ENCODE results near the gene SSU72.

The SSU72 gene

GRCh38 chr1:1610796-1611195 lies 36.1 kb upstream of the SSU72 start:
- DNase-seq (ENCODE audit: low spot score), result no peak

- DNase-seq (ENCODE audit: low spot score), result no peak
Observed at GRCh38 chr1:1609822-1610485, 35.3 kb upstream of the SSU72 start.

- no peak for DNase-seq (ENCODE audit: low spot score)
Observed at GRCh38 chr1:1606232-1606631, 31.6 kb upstream of the SSU72 start.

- no peak for DNase-seq (ENCODE audit: low spot score)
Observed at GRCh38 chr1:1605724-1606123, 31.1 kb upstream of the SSU72 start.

- no peak for DNase-seq (ENCODE audit: low spot score)
Observed at GRCh38 chr1:1605034-1605591, 30.4 kb upstream of the SSU72 start.

- no peak for DNase-seq (ENCODE audit: low spot score)
Observed at GRCh38 chr1:1604374-1605033, 29.8 kb upstream of the SSU72 start.

- DNase-seq (ENCODE audit: low spot score), result no peak
Observed at GRCh38 chr1:1603671-1604373, 29.2 kb upstream of the SSU72 start.

- no peak for DNase-seq (ENCODE audit: low spot score)
Observed at GRCh38 chr1:1602968-1603506, 28.4 kb upstream of the SSU72 start.

GRCh38 chr1:1602304-1602967 lies 27.8 kb upstream of the SSU72 start:
- no peak for DNase-seq (ENCODE audit: low spot score)

- DNase-seq (ENCODE audit: low spot score), result no peak
Observed at GRCh38 chr1:1601564-1602303, 27.1 kb upstream of the SSU72 start.

GRCh38 chr1:1600861-1601563 lies 26.3 kb upstream of the SSU72 start:
- no peak for DNase-seq (ENCODE audit: low spot score)

GRCh38 chr1:1599935-1600860 lies 25.5 kb upstream of the SSU72 start, which contains the start of gene FNDC10:
Gene FNDC10, minus strand, starts transcription at chr1:1600135. Its CDS starts 120 bp downstream, at chr1:1600015.
- peak; percentile 88 for DNase-seq (ENCODE audit: low spot score)

- peak; percentile 87 for DNase-seq (ENCODE audit: low spot score)
Observed at GRCh38 chr1:1599030-1599934, 24.6 kb upstream of the SSU72 start.

GRCh38 chr1:1598720-1599029 lies 24.0 kb upstream of the SSU72 start:
- no peak for DNase-seq (ENCODE audit: low spot score)

- DNase-seq (ENCODE audit: low spot score), result no peak
Observed at GRCh38 chr1:1598051-1598719, 23.5 kb upstream of the SSU72 start.

GRCh38 chr1:1597275-1597930 lies 22.7 kb upstream of the SSU72 start:
- DNase-seq (ENCODE audit: low spot score), result peak; percentile 77

- no peak for DNase-seq (ENCODE audit: low spot score)
Observed at GRCh38 chr1:1596493-1597274, 22.0 kb upstream of the SSU72 start.
